HepG2 (cell line): ENCODE measurements around the gene MIDN. TPM values are rescaled to one million over a fixed set of nuclear protein-coding genes. Genes with fewer than 3 reads are reported as not detected.

Source experiments
- ASH2L ChIP-seq: fragments of 300-600, 200-600 bp; sonication (generic); IDR thresholded peaks from 2 replicates; pipeline ENCODE4 v1.7.0; 2017; ENCODE audit warnings: low read depth, mild to moderate bottlenecking, moderate library complexity, mixed read lengths, low read length; ENCODE audit not compliant: insufficient read length
- ELF1 ChIP-seq: sonication (generic); formaldehyde crosslinking; IDR thresholded peaks from 2 replicates; pipeline ENCODE4 v1.4.0; 2020; ENCODE audit warnings: missing genetic modification reagents
- GATAD1 ChIP-seq: IDR thresholded peaks from 2 replicates; pipeline ENCODE4 v1.6.1; 2016; ENCODE audit warnings: missing genetic modification reagents, missing compliant biosample characterization
- GPBP1L1 ChIP-seq: sonication (generic); formaldehyde crosslinking; IDR thresholded peaks from 2 replicates; pipeline ENCODE4 v1.5.0; 2020; ENCODE audit warnings: mild to moderate bottlenecking, missing genetic modification reagents
- GZF1 ChIP-seq: sonication (generic); formaldehyde crosslinking; IDR thresholded peaks from 2 replicates; pipeline ENCODE4 v1.5.1; 2020; ENCODE audit warnings: mild to moderate bottlenecking, missing genetic modification reagents
- KAT2B ChIP-seq: fragments of 150-350 bp; IDR thresholded peaks from 2 replicates; pipeline ENCODE4 v1.6.1; 2014; ENCODE audit warnings: low read depth, low read length, borderline replicate concordance
- KDM3A ChIP-seq: IDR thresholded peaks from 2 replicates; pipeline ENCODE4 v1.6.1; 2018; ENCODE audit warnings: low read depth, missing compliant biosample characterization
- MAFK ChIP-seq, 2 experiments: IDR thresholded peaks in 1 of 2; conservative IDR thresholded peaks in 1 of 2; 2 replicates each; pipeline ENCODE4 v1.6.1; 2011; ENCODE audit warnings: improper control_type of control experiment in 2 of 2, low read length in 2 of 2
- MAX ChIP-seq: IDR thresholded peaks from 2 replicates; pipeline ENCODE4 v1.6.1; 2012; ENCODE audit warnings: inconsistent platforms
- MIER3 ChIP-seq: IDR thresholded peaks from 2 replicates; pipeline ENCODE4 v1.6.1; 2016; ENCODE audit warnings: missing compliant biosample characterization, borderline replicate concordance
- MLXIP ChIP-seq: sonication (generic); formaldehyde crosslinking; IDR thresholded peaks from 2 replicates; pipeline ENCODE4 v1.9.0; 2021; ENCODE audit warnings: missing genetic modification reagents, borderline replicate concordance
- NFE2 ChIP-seq: sonication (generic); formaldehyde crosslinking; IDR thresholded peaks from 2 replicates; pipeline ENCODE4 v1.4.0; 2020; ENCODE audit warnings: missing genetic modification reagents
- NR2F6 ChIP-seq, 2 experiments: IDR thresholded peaks; 2 replicates each; pipeline ENCODE4 v1.6.1; 2016; ENCODE audit warnings: antibody characterized with exemption in 1 of 2, mild to moderate bottlenecking in 1 of 2
- RAD21 ChIP-seq: fragments of 450-650 bp; formaldehyde crosslinking; IDR thresholded peaks from 2 replicates; pipeline ENCODE4 v1.5.0; 2020; ENCODE audit warnings: mild to moderate bottlenecking
- SNAPC2 ChIP-seq: sonication (generic); formaldehyde crosslinking; IDR thresholded peaks from 2 replicates; pipeline ENCODE4 v1.8.1; 2022; ENCODE audit warnings: mild to moderate bottlenecking, missing genetic modification reagents
- STAT5B ChIP-seq: sonication (generic); formaldehyde crosslinking; IDR thresholded peaks from 2 replicates; pipeline ENCODE4 v1.4.0; 2020; ENCODE audit warnings: missing genetic modification reagents
- ZBTB21 ChIP-seq: sonication (generic); formaldehyde crosslinking; IDR thresholded peaks from 2 replicates; pipeline ENCODE4 v1.4.0; 2020; ENCODE audit warnings: missing genetic modification reagents
- ZBTB33 ChIP-seq: sonication (generic); formaldehyde crosslinking; IDR thresholded peaks from 2 replicates; pipeline ENCODE4 v1.4.0; 2020; ENCODE audit warnings: missing genetic modification reagents
- ZC3H13 ChIP-seq: sonication (generic); formaldehyde crosslinking; IDR thresholded peaks from 2 replicates; pipeline ENCODE4 v1.8.1; 2023; ENCODE audit warnings: mild to moderate bottlenecking, missing genetic modification reagents, moderate library complexity
- ZC3H4 ChIP-seq: sonication (generic); formaldehyde crosslinking; IDR thresholded peaks from 2 replicates; pipeline ENCODE4 v1.4.0; 2020; ENCODE audit warnings: missing genetic modification reagents, borderline replicate concordance
- ZNF143 ChIP-seq: sonication (generic); formaldehyde crosslinking; IDR thresholded peaks from 2 replicates; pipeline ENCODE4 v1.4.0; 2020; ENCODE audit warnings: missing genetic modification reagents
- ZNF460 ChIP-seq: sonication (generic); formaldehyde crosslinking; IDR thresholded peaks from 2 replicates; pipeline ENCODE4 v1.5.1; 2020; ENCODE audit warnings: missing genetic modification reagents, mild to moderate bottlenecking, borderline replicate concordance
- ZNF484 ChIP-seq: sonication (generic); formaldehyde crosslinking; IDR thresholded peaks from 2 replicates; pipeline ENCODE4 v1.5.1; 2020; ENCODE audit warnings: mild to moderate bottlenecking, low read depth, missing genetic modification reagents, borderline replicate concordance
- ZNF615 ChIP-seq: sonication (generic); formaldehyde crosslinking; IDR thresholded peaks from 2 replicates; pipeline ENCODE4 v1.5.0; 2020; ENCODE audit warnings: mild to moderate bottlenecking, missing genetic modification reagents, borderline replicate concordance
- ZNF75D ChIP-seq: sonication (generic); formaldehyde crosslinking; IDR thresholded peaks from 2 replicates; pipeline ENCODE4 v1.8.1; 2023; ENCODE audit warnings: missing genetic modification reagents, mild to moderate bottlenecking, borderline replicate concordance
- ZSCAN20 ChIP-seq: sonication (generic); formaldehyde crosslinking; IDR thresholded peaks from 2 replicates; pipeline ENCODE4 v1.4.0; 2020; ENCODE audit warnings: missing genetic modification reagents, mild to moderate bottlenecking, borderline replicate concordance
- polyA plus RNA-seq, 8 experiments: library from polyadenylated mRNA; depleted of rRNA in 3 of 8; stranded (reverse) in 7 of 8; unstranded in 1 of 8; fragments of >200 nt; fragmentation: Illumina TruSeq in 4 of 8; extraction: Trizol in 4 of 8; gene quantifications; 2 replicates each; pipeline versions ENCODE4 v1.2.1 to v1.2.3, GENCODE V29; 2011 to 2016; ENCODE audit warnings: low read depth in 4 of 8, missing spikeins in 1 of 8, mixed read lengths in 1 of 8; ENCODE audit not compliant: insufficient read depth in 1 of 8
- total RNA-seq, 5 experiments: library from RNA; depleted of rRNA; stranded (reverse); fragments of >200 nt; fragmentation: Illumina TruSeq; extraction: Trizol; gene quantifications; 2 replicates each; pipeline ENCODE4 v1.2.3, GENCODE V29; 2016; ENCODE audit warnings: low read depth in 1 of 5

The MIDN gene
- total and polyA plus RNA-seq, 2 of the 13 experiments (the other 11 are each of a cell fraction or from before 2014, with no cell fraction given) = 8.4 to 18.0 TPM

- TF ChIP-seq MAFK (conservative IDR thresholded peaks at IDR 0.05 in 1 of 2, IDR thresholded peaks at IDR 0.05 in 1 of 2; ENCODE audit: low read length in 2 of 2) = no peak
- TF ChIP-seq KAT2B = no peak
- no peak for TF ChIP-seq SNAPC2 (CRISPR knock-in tag)
- TF ChIP-seq ZC3H13 (CRISPR knock-in tag) = no peak; the same call in 1 of the 2 replicates
- TF ChIP-seq ZC3H4 (CRISPR knock-in tag) = peak; percentile 62; the same call in 1 of the 2 replicates
- no peak for TF ChIP-seq ZNF615
- TF ChIP-seq GZF1 = no peak
- TF ChIP-seq GATAD1 (CRISPR knock-in tag) = no peak
- peak; percentile 46 for TF ChIP-seq ASH2L
- TF ChIP-seq NFE2 (CRISPR knock-in tag) = no peak
- TF ChIP-seq ELF1 = no peak
- no peak for TF ChIP-seq ZNF460 (CRISPR knock-in tag)
- TF ChIP-seq MLXIP (CRISPR knock-in tag) = no peak
- TF ChIP-seq MAX = no peak
- no peak for TF ChIP-seq NR2F6 (IDR thresholded peaks at IDR 0.05)
- TF ChIP-seq NR2F6 (CRISPR knock-in tag; IDR thresholded peaks at IDR 0.05) = peak; percentile 43; the same call in 1 of the 2 replicates
- TF ChIP-seq ZNF143 = no peak
- TF ChIP-seq STAT5B (CRISPR knock-in tag) = no peak
- TF ChIP-seq GPBP1L1 (CRISPR knock-in tag) = no peak
- TF ChIP-seq ZBTB21 (CRISPR knock-in tag) = no peak
- no peak for TF ChIP-seq MIER3 (CRISPR knock-in tag)
- no peak for TF ChIP-seq ZSCAN20 (CRISPR knock-in tag)
- TF ChIP-seq ZBTB33 (CRISPR knock-in tag) = no peak; the same call in 1 of the 2 replicates
- TF ChIP-seq RAD21 = peak; percentile 83
- no peak for TF ChIP-seq ZNF75D (CRISPR knock-in tag)
- TF ChIP-seq ZNF484 (CRISPR knock-in tag) = no peak
- no peak; the same call in 1 of the 2 replicates for TF ChIP-seq KDM3A (CRISPR knock-in tag)
Measured at GRCh38 chr19:1248786-1249297, 459 bp downstream of the MIDN start (continued).
